ENCODE results near the gene SPIN1. TPM values are rescaled to one million over a fixed set of nuclear protein-coding genes. Genes with fewer than 3 reads are reported as not detected.

Gene SPIN1
- total RNA-seq, 2 experiments from 2014 or later: 20.0 to 39.0 TPM

DNA sequence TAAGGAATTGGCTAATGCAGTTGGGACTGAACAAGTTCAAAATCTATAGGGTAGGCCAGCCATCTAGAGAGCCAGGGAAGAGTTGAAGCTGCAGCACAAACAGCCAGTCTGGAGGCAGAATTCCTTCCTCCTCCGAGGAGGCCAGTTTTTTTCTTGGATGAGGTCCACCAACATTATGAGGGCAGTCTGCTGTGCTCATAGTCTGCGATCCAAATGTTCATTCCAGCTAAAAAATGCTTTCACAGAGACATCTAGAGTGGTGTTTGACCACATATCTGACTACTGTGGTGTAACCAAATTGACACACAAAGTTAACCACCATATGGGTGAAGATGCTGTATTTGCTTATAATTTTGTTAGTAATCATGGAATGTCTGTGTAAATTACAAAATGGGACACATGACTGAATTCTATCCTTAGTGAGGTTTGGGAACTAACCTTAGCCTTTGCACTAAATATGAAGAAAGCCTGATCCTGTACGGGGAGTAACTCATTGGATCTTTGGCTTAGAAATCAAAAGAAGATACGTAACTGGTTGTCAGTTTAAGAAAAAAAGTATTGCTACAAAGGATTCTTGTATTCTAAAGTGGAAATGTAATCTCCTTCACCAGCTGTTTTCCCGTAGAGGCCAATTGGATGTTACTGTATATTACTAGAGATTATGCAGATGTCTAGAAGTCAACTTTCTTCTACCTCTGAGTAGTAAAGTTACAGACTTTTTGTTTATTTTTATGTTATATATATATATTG, 70.6 kb downstream of the SPIN1 start:
- no TSS peak for BruUV-seq (replicated peaks)
- TF ChIP-seq EZH2phosphoT487 (IDR thresholded peaks at IDR 0.05; ENCODE audit: borderline replicate concordance, low read depth, low read length): no peak
- TF ChIP-seq, protein P1, sequence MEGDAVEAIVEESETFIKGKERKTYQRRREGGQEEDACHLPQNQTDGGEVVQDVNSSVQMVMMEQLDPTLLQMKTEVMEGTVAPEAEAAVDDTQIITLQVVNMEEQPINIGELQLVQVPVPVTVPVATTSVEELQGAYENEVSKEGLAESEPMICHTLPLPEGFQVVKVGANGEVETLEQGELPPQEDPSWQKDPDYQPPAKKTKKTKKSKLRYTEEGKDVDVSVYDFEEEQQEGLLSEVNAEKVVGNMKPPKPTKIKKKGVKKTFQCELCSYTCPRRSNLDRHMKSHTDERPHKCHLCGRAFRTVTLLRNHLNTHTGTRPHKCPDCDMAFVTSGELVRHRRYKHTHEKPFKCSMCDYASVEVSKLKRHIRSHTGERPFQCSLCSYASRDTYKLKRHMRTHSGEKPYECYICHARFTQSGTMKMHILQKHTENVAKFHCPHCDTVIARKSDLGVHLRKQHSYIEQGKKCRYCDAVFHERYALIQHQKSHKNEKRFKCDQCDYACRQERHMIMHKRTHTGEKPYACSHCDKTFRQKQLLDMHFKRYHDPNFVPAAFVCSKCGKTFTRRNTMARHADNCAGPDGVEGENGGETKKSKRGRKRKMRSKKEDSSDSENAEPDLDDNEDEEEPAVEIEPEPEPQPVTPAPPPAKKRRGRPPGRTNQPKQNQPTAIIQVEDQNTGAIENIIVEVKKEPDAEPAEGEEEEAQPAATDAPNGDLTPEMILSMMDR (conservative IDR thresholded peaks at IDR 0.05; ENCODE audit: low read length): no peak
- intact Hi-C loops (cut with micrococcal nuclease; ENCODE audit: unreplicated experiment): no loop called here

DNA sequence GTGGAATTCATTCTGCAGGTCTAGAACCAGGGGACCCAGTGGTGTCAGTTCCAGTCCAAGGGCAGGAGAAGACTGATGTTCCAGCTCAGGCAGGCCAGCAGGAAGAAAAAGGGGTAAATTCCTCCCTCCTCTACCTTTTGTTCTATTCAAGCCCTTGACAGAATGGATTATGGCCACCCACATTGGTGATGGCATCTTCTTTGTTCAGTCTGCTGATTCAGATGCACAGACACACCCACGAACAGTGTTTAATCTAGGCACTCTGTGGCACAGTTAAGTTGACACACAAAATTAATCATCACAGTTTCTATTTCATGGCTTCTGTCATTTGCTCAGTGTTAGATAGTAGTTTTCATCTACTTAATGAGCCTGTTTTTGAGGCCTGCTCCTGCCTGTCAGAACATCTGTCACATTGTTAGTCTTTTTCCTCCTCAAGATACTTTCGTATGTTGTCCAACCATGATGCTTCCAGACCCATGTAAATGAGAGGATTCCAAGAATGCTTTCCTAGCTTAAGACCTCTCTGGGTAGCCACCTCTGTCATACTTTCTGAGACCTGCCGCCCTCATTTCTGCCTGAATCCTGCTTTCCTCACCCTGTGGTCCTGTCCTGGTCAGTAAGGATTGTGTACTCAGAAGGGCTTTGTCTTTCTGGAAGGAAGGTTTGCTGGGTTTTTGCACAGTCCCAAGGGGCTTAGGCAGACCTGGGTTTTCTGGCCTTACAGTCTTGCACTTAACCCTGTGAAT, 72.5 kb downstream of the SPIN1 start:
- no TSS peak for BruUV-seq (replicated peaks)
- TF ChIP-seq, protein P1 (conservative IDR thresholded peaks at IDR 0.05; ENCODE audit: low read length): no peak
- no peak for TF ChIP-seq EZH2phosphoT487 (IDR thresholded peaks at IDR 0.05; ENCODE audit: borderline replicate concordance, low read depth, low read length)
- Histone ChIP-seq H3K79me2 (ENCODE audit: insufficient read depth, low read depth, low read length) (no peaks in the 10 kb centered on the region), H3K9me3 (ENCODE audit: low read length) (no peaks in the 10 kb centered on the region), H3K4me1 (ENCODE audit: insufficient read depth, low read length, poor library complexity, severe bottlenecking) (no peaks in the 10 kb centered on the region), H4K20me1 (ENCODE audit: insufficient read depth, low read length) (no peaks in the 10 kb centered on the region), H3K4me3 (ENCODE audit: low read depth, low read length, poor library complexity, severe bottlenecking) (no peak overlapping the region), H2AFZ (ENCODE audit: low read length) (no peak overlapping the region), H3K9me2 (ENCODE audit: insufficient read depth, low read length) (no peaks in the 10 kb centered on the region), H3K4me2 (ENCODE audit: low read length) (no peak overlapping the region), H3K36me3 (ENCODE audit: insufficient read depth, low read length) (no peaks in the 10 kb centered on the region), H3K27ac (ENCODE audit: low read depth, low read length, poor library complexity, severe bottlenecking) (no peak overlapping the region)
- ChIA-PET CTCF (ENCODE audit: unreplicated experiment) (no interaction called here), POLR2A (no interaction called here)
- DNase-seq (ENCODE audit: low spot score): no peak
- intact Hi-C loops (cut with micrococcal nuclease; ENCODE audit: unreplicated experiment): no loop called here

More for the DNA sequence above, 70.6 kb downstream of the SPIN1 start:
- Histone ChIP-seq H3K4me2 (ENCODE audit: low read length) (no peak overlapping the region), H3K4me1 (ENCODE audit: insufficient read depth, low read length, poor library complexity, severe bottlenecking) (no peaks in the 10 kb centered on the region), H4K20me1 (ENCODE audit: insufficient read depth, low read length) (no peaks in the 10 kb centered on the region), H3K36me3 (ENCODE audit: insufficient read depth, low read length) (no peaks in the 10 kb centered on the region; the same call in 1 of the 2 replicates), H3K9me3 (ENCODE audit: low read length) (no peaks in the 10 kb centered on the region), H3K79me2 (ENCODE audit: insufficient read depth, low read depth, low read length) (no peaks in the 10 kb centered on the region), H2AFZ (ENCODE audit: low read length) (no peak overlapping the region), H3K4me3 (ENCODE audit: low read depth, low read length, poor library complexity, severe bottlenecking) (no peak overlapping the region), H3K9me2 (ENCODE audit: insufficient read depth, low read length) (no peaks in the 10 kb centered on the region), H3K27ac (ENCODE audit: low read depth, low read length, poor library complexity, severe bottlenecking) (no peak overlapping the region)
- ChIA-PET POLR2A (interaction anchor here (0.6 kb wide), 1 partner anchor 104 kb away, joined by 3 read pairs; no protein-coding TSS in a partner anchor), CTCF (ENCODE audit: unreplicated experiment) (no interaction called here)
- no peak for DNase-seq (ENCODE audit: low spot score)

DNA sequence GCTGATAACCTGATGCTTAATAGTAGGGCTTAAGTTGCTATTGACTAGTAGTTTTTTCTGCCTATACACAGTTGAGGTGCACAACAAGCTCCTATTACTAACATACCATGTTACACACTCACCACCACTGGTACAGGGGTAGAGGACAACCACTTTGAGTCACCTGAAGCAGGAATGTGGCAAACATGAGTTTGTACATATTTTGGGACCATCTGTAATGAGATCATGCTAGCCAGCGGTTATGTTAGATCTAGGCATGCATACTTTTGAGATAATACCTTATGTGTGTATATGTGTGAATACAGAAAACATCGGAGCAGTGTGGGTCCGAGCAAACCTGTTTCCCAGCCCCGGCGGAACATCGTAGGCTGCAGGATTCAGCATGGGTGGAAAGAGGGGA, 73.9 kb downstream of the SPIN1 start:
- Histone ChIP-seq H4K20me1 (ENCODE audit: insufficient read depth, low read length) (no peaks in the 10 kb centered on the region), H3K79me2 (ENCODE audit: insufficient read depth, low read depth, low read length) (no peaks in the 10 kb centered on the region), H3K9me3 (ENCODE audit: low read length) (no peaks in the 10 kb centered on the region), H3K4me2 (ENCODE audit: low read length) (no peak overlapping the region), H3K27ac (ENCODE audit: low read depth, low read length, poor library complexity, severe bottlenecking) (no peak overlapping the region), H2AFZ (ENCODE audit: low read length) (no peak overlapping the region), H3K4me1 (ENCODE audit: insufficient read depth, low read length, poor library complexity, severe bottlenecking) (no peaks in the 10 kb centered on the region), H3K36me3 (ENCODE audit: insufficient read depth, low read length) (no peaks in the 10 kb centered on the region), H3K4me3 (ENCODE audit: low read depth, low read length, poor library complexity, severe bottlenecking) (no peak overlapping the region), H3K9me2 (ENCODE audit: insufficient read depth, low read length) (no peaks in the 10 kb centered on the region)
- POLR2A ChIA-PET: interaction anchor here (0.8 kb wide), 1 partner anchor 12 kb away, joined by 3 read pairs; no protein-coding TSS in a partner anchor
- BruUV-seq (replicated peaks): no TSS peak
- no peak for TF ChIP-seq EZH2phosphoT487 (IDR thresholded peaks at IDR 0.05; ENCODE audit: borderline replicate concordance, low read depth, low read length)
- TF ChIP-seq, protein P1 (conservative IDR thresholded peaks at IDR 0.05; ENCODE audit: low read length): no peak
- DNase-seq (ENCODE audit: low spot score): no peak
- intact Hi-C loops (cut with micrococcal nuclease; ENCODE audit: unreplicated experiment): no loop called here
- CTCF ChIA-PET (ENCODE audit: unreplicated experiment): no interaction called here
